ENCODE results near the gene TRAF3IP1.

GRCh38 chr2:238290091-238290509 lies 30.2 kb upstream of the TRAF3IP1 start:
- TF ChIP-seq CTCF (IDR thresholded peaks at IDR 0.05), result no peak
- TF ChIP-seq POLR2A (IDR thresholded peaks at IDR 0.05), result peak; percentile 69
